Fibroblast of lung (primary cell): ENCODE measurements around the gene CXCL9.

Experiments used
- CTCF ChIP-seq, 2 donors: IDR thresholded peaks in 1 of 2; conservative IDR thresholded peaks in 1 of 2; 1 replicate in 1 of 2; 2 replicates in 1 of 2; pipeline ENCODE4 v1.5.1; 2011 to 2012; ENCODE audit warnings: low read length in 2 of 2, control low read depth in 1 of 2, inconsistent platforms in 1 of 2, low read depth in 1 of 2, mild to moderate bottlenecking in 1 of 2
- EZH2 ChIP-seq: IDR thresholded peaks from 2 replicates; pipeline ENCODE4 v1.5.1; 2012; ENCODE audit warnings: low read length, control low read depth, mild to moderate bottlenecking; ENCODE audit errors: missing control alignments

GRCh38 chr4:76024065-76024464 lies 16.8 kb upstream of the CXCL9 start:
- TF ChIP-seq CTCF (conservative IDR thresholded peaks at IDR 0.05 in 1 of 2, IDR thresholded peaks at IDR 0.05 in 1 of 2; ENCODE audit: low read depth in 1 of 2, low read length in 2 of 2): no peak
- TF ChIP-seq EZH2: no peak
